Natural killer cell (primary cell): ENCODE measurements around the gene B4GALT1. TPM values are rescaled to one million over a fixed set of nuclear protein-coding genes. Genes with fewer than 3 reads are reported as not detected.

Source experiments
- ATAC-seq, 3 donors: fragments of 150-1000 bp in 2 of 3; fragments of 200-7000 bp in 1 of 3; cut with Tn5 transposase; 1 replicate in 1 of 3; 2 replicates in 2 of 3; pipeline ENCODE4 v1.10.0; 2021; ENCODE audit warnings: mild to moderate bottlenecking in 2 of 3, moderate library complexity in 2 of 3
- DNase-seq, 2 donors: peaks; one replicate each; pipeline versions ENCODE4 v3.0.0 to v3.0.0-alpha.2; 2013 to 2021; ENCODE audit warnings: mixed read lengths in 1 of 2
- H3K27ac ChIP-seq: one replicate; pipeline ENCODE4 v1.5.1; 2013; ENCODE audit warnings: mild to moderate bottlenecking, low read length
- H3K27me3 ChIP-seq: one replicate; pipeline ENCODE4 v1.6.1; 2013; ENCODE audit warnings: low read length; ENCODE audit not compliant: control insufficient read depth, insufficient read depth
- H3K36me3 ChIP-seq: one replicate; pipeline ENCODE4 v1.6.1; 2013; ENCODE audit warnings: low read length; ENCODE audit not compliant: control insufficient read depth, insufficient read depth
- H3K4me1 ChIP-seq: one replicate; pipeline ENCODE4 v1.6.1; 2013; ENCODE audit warnings: low read length; ENCODE audit not compliant: control insufficient read depth, insufficient read depth
- H3K4me3 ChIP-seq: one replicate; pipeline ENCODE4 v1.5.1; 2013; ENCODE audit warnings: low read length
- H3K9me3 ChIP-seq: one replicate; pipeline ENCODE4 v1.6.1; 2013; ENCODE audit warnings: low read length; ENCODE audit not compliant: control insufficient read depth, insufficient read depth
- H3K27ac Mint-ChIP-seq, 2 donors: one replicate each; pipeline ENCODE4 v1.8.0; 2022; ENCODE audit warnings: mild to moderate bottlenecking in 2 of 2, mixed read lengths in 2 of 2, moderate library complexity in 1 of 2
- H3K27me3 Mint-ChIP-seq, 2 donors: one replicate each; pipeline ENCODE4 v1.8.0; 2022; ENCODE audit warnings: low read depth in 2 of 2, mixed read lengths in 2 of 2
- H3K36me3 Mint-ChIP-seq: one replicate; pipeline ENCODE4 v1.8.0; 2022; ENCODE audit warnings: mixed read lengths
- H3K4me1 Mint-ChIP-seq, 2 donors: one replicate each; pipeline ENCODE4 v1.8.0; 2022; ENCODE audit warnings: mixed read lengths in 2 of 2
- H3K4me3 Mint-ChIP-seq: one replicate; pipeline ENCODE4 v1.8.0; 2022; ENCODE audit warnings: mild to moderate bottlenecking, moderate library complexity, mixed read lengths
- H3K9me3 Mint-ChIP-seq, 2 donors: one replicate each; pipeline ENCODE4 v1.8.0; 2022; ENCODE audit warnings: mixed read lengths in 2 of 2
- WGBS: methylation state at CpG from one replicate; pipeline ENCODE4 v1.1.7; 2013; ENCODE audit warnings: missing lambda C conversion rate; ENCODE audit not compliant: insufficient coverage; 5-methylcytosine and 5-hydroxymethylcytosine counted together
- intact Hi-C: fragments of 100-400 bp; cut with micrococcal nuclease; formaldehyde crosslinking; loops from one replicate; pipeline ENCODE4 v1.14.2; 2022
- total RNA-seq, 4 donors: library from RNA; stranded (reverse); fragments of 120-200 nt in 1 of 4; gene quantifications; one replicate each; pipeline versions ENCODE4 v1.2.3 to v1.2.4, GENCODE V29; 2013 to 2022
- TF ChIP-seq, protein P1 (sequence below): fragments of 200-600 bp; IDR thresholded peaks from one replicate; pipeline ENCODE4 v1.8.0; 2022; ENCODE audit warnings: antibody characterized with exemption

The B4GALT1 gene
- total RNA-seq, 3 donors from 2014 or later (not counting 1 experiment from before 2014, with no cell fraction given) = 122 to 143 (median 128) TPM

- Mint-ChIP-seq H3K36me3 (no peaks in the 10 kb centered on the region), H3K4me1 (peaks cover under 1 to 5% of the 10 kb centered on the region in 2 donors), H3K9me3 (no peaks in the 10 kb centered on the region), H3K27ac (no peak overlapping the region), H3K27me3 (no peaks in the 10 kb centered on the region), H3K4me3 (no peak overlapping the region)
- no peak overlapping the region for H3K27ac ChIP-seq
- no peaks in the 10 kb centered on the region for H3K36me3 ChIP-seq
- H3K9me3 ChIP-seq = no peaks in the 10 kb centered on the region
- no peak overlapping the region for H3K4me3 ChIP-seq
- H3K27me3 ChIP-seq = no peaks in the 10 kb centered on the region
- ATAC-seq = no peak
- DNase-seq = no peak
- TF ChIP-seq, protein P1, sequence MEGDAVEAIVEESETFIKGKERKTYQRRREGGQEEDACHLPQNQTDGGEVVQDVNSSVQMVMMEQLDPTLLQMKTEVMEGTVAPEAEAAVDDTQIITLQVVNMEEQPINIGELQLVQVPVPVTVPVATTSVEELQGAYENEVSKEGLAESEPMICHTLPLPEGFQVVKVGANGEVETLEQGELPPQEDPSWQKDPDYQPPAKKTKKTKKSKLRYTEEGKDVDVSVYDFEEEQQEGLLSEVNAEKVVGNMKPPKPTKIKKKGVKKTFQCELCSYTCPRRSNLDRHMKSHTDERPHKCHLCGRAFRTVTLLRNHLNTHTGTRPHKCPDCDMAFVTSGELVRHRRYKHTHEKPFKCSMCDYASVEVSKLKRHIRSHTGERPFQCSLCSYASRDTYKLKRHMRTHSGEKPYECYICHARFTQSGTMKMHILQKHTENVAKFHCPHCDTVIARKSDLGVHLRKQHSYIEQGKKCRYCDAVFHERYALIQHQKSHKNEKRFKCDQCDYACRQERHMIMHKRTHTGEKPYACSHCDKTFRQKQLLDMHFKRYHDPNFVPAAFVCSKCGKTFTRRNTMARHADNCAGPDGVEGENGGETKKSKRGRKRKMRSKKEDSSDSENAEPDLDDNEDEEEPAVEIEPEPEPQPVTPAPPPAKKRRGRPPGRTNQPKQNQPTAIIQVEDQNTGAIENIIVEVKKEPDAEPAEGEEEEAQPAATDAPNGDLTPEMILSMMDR = no peak
- no peaks in the 10 kb centered on the region for H3K4me1 ChIP-seq
- WGBS = 74% methylated on average over 3 of the region's 3 CpGs
- intact Hi-C loops = no loop called here
Observed at GRCh38 chr9:33186457-33187168, 19.5 kb upstream of the B4GALT1 start.

- Histone ChIP-seq H3K27me3 (no peaks in the 10 kb centered on the region), H3K4me1 (no peaks in the 10 kb centered on the region), H3K36me3 (no peaks in the 10 kb centered on the region), H3K4me3 (no peak overlapping the region), H3K27ac (no peak overlapping the region), H3K9me3 (no peaks in the 10 kb centered on the region)
- TF ChIP-seq, protein P1 = no peak
- 71% methylated on average over 5 of the region's 5 CpGs for WGBS
- intact Hi-C loops = no loop called here
- peaks cover 8 to 12% of the 10 kb centered on the region in 2 donors for H3K4me1 Mint-ChIP-seq
- no peaks in the 10 kb centered on the region for H3K27me3 Mint-ChIP-seq
- ATAC-seq (no peak), DNase-seq (no peak)
- H3K4me3 Mint-ChIP-seq = no peak overlapping the region
- H3K27ac Mint-ChIP-seq = no peak overlapping the region
- no peaks in the 10 kb centered on the region for H3K9me3 Mint-ChIP-seq
- no peaks in the 10 kb centered on the region for H3K36me3 Mint-ChIP-seq
Observed at GRCh38 chr9:33185858-33186257, 18.7 kb upstream of the B4GALT1 start.

DNA sequence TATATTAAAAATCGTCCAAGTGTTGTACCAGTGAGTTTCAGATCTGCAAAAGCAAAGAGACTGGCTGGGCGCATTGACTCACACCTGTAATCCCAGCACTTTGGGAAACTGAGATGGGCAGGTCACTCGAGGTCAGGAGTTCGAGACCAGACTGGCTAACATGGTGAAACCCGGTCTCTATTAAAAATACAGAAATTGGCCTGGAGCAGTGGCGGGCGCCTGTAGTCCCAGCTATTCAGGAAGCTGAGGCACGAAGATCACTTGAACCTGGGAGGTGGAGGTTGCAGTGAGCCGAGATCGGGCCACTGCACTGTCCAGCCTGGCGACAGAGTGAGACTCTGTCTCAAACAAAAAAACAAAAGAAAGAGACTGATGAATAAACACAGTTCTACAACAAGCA is 18.3 kb upstream of the B4GALT1 start:
- Histone ChIP-seq H3K27ac (no peak overlapping the region), H3K4me3 (no peak overlapping the region), H3K4me1 (no peaks in the 10 kb centered on the region), H3K27me3 (no peaks in the 10 kb centered on the region), H3K36me3 (no peaks in the 10 kb centered on the region), H3K9me3 (no peaks in the 10 kb centered on the region)
- intact Hi-C loops = no loop called here
- Mint-ChIP-seq H3K4me1 (peaks cover 10 to 13% of the 10 kb centered on the region in 2 donors), H3K36me3 (no peaks in the 10 kb centered on the region), H3K9me3 (no peaks in the 10 kb centered on the region), H3K27ac (no peak overlapping the region), H3K4me3 (no peak overlapping the region), H3K27me3 (no peaks in the 10 kb centered on the region)
- TF ChIP-seq, protein P1 = no peak
- DNase-seq (no peak), ATAC-seq (no peak)
- WGBS = 90% methylated on average over 10 of the region's 11 CpGs

DNA sequence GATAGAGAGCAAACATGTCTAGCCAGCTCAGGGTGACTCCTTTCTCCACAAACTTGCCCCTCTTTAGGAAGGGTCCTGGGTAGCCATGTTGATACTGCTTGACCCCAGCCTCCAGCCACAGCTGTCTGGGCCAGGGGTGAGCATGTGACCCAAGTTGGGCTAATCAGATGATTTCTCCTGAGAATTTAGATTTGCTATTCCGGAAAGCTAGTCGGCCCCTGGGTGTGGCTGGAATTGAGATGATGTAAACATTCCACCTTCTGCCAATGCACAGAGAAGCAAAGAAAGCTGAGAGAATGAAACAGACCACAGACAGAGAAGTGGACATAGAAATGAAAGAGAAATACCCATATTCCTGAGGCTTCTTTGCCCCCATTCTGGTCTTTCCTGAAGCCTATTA is 17.8 kb upstream of the B4GALT1 start:
- ATAC-seq = no peak
- Histone ChIP-seq H3K36me3 (no peaks in the 10 kb centered on the region), H3K27ac (no peak overlapping the region), H3K27me3 (no peaks in the 10 kb centered on the region), H3K4me1 (no peaks in the 10 kb centered on the region), H3K4me3 (no peak overlapping the region), H3K9me3 (no peaks in the 10 kb centered on the region)
- no peaks in the 10 kb centered on the region for H3K36me3 Mint-ChIP-seq
- H3K27me3 Mint-ChIP-seq = no peaks in the 10 kb centered on the region
- no peak for DNase-seq
- 87% methylated on average over 2 of the region's 2 CpGs for WGBS
- H3K4me1 Mint-ChIP-seq = peaks cover 10 to 13% of the 10 kb centered on the region in 2 donors
- TF ChIP-seq, protein P1 = no peak
- no peak overlapping the region for H3K27ac Mint-ChIP-seq
- no peaks in the 10 kb centered on the region for H3K9me3 Mint-ChIP-seq
- intact Hi-C loops = loop anchor here (5.0 kb wide), 1 partner anchor 42 kb away; no protein-coding TSS in a partner anchor
- H3K4me3 Mint-ChIP-seq = no peak overlapping the region
